ENCODE results near the gene MNAT1. TPM values are rescaled to one million over a fixed set of nuclear protein-coding genes. Genes with fewer than 3 reads are reported as not detected.

MNAT1 gene
- total RNA-seq, 1 experiment from 2014 or later: 95.7 TPM

- Histone ChIP-seq H3K9me2 (replicated peaks; ENCODE audit: low read length) (no peaks in the 10 kb centered on the region), H3K4me1 (ENCODE audit: insufficient read depth, low read length) (peaks cover 15% of the 10 kb centered on the region), H3K36me3 (ENCODE audit: low read depth, low read length) (no peaks in the 10 kb centered on the region), H3K4me2 (ENCODE audit: low read length) (peak overlapping the region; percentile 93), H3K4me3 (ENCODE audit: low read length) (peak overlapping the region; percentile 94), H3K9me3 (ENCODE audit: low read length) (no peaks in the 10 kb centered on the region), H2AFZ (ENCODE audit: low read length) (peak overlapping the region; percentile 88; the same call in 1 of the 2 replicates), H3K27me3 (ENCODE audit: low read length) (no peaks in the 10 kb centered on the region), H3K79me2 (ENCODE audit: low read length) (peaks cover 59% of the 10 kb centered on the region), H3K27ac (ENCODE audit: low read length) (no peak overlapping the region), H4K20me1 (ENCODE audit: low read length) (peaks cover 16% of the 10 kb centered on the region; the same call in 1 of the 2 replicates), H3F3A (ENCODE audit: low read length, unreplicated experiment) (no peaks in the 10 kb centered on the region), H3K9ac (ENCODE audit: low read length) (peak overlapping the region; percentile 82)
- TF ChIP-seq EZH2 (IDR thresholded peaks at IDR 0.05; ENCODE audit: low read length, unreplicated experiment): no peak
- TF ChIP-seq, protein P1, sequence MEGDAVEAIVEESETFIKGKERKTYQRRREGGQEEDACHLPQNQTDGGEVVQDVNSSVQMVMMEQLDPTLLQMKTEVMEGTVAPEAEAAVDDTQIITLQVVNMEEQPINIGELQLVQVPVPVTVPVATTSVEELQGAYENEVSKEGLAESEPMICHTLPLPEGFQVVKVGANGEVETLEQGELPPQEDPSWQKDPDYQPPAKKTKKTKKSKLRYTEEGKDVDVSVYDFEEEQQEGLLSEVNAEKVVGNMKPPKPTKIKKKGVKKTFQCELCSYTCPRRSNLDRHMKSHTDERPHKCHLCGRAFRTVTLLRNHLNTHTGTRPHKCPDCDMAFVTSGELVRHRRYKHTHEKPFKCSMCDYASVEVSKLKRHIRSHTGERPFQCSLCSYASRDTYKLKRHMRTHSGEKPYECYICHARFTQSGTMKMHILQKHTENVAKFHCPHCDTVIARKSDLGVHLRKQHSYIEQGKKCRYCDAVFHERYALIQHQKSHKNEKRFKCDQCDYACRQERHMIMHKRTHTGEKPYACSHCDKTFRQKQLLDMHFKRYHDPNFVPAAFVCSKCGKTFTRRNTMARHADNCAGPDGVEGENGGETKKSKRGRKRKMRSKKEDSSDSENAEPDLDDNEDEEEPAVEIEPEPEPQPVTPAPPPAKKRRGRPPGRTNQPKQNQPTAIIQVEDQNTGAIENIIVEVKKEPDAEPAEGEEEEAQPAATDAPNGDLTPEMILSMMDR (conservative IDR thresholded peaks at IDR 0.05; ENCODE audit: low read depth, low read length): no peak
- TF ChIP-seq EZH2phosphoT487 (IDR thresholded peaks at IDR 0.05; ENCODE audit: borderline replicate concordance, low read length): no peak
- DNase-seq (peak; percentile 20), ATAC-seq (no peak; the same call in 1 of the 2 replicates)
- no TSS peak for BruUV-seq (replicated peaks)
- POLR2A ChIA-PET (ENCODE audit: unreplicated experiment): interaction anchor here (0.5 kb wide), 1 partner anchor 37 kb away, joined by 5 read pairs; no protein-coding TSS in a partner anchor
- CTCF ChIA-PET: interaction anchor here (0.7 kb wide), 1 partner anchor 10 kb away, joined by 3 read pairs; no protein-coding TSS in a partner anchor
- intact Hi-C loops (cut with micrococcal nuclease): loop anchor here (5.0 kb wide), 2 partner anchors 232 to 462 kb away; no protein-coding TSS in a partner anchor
These were observed 855 bp downstream of the MNAT1 start for GRCh38 chr14:60735416-60735815.

- no peak overlapping the region for H3K27ac ChIP-seq (ENCODE audit: low read length)
- peak; percentile 82 for ATAC-seq
- BruUV-seq (replicated peaks): no TSS peak
- TF ChIP-seq EZH2 (IDR thresholded peaks at IDR 0.05; ENCODE audit: low read length, unreplicated experiment): no peak
- TF ChIP-seq, protein P1 (conservative IDR thresholded peaks at IDR 0.05; ENCODE audit: low read depth, low read length): no peak
- TF ChIP-seq EZH2phosphoT487 (IDR thresholded peaks at IDR 0.05; ENCODE audit: borderline replicate concordance, low read length): no peak
- no peaks in the 10 kb centered on the region for H3K36me3 ChIP-seq (ENCODE audit: low read depth, low read length)
- intact Hi-C loops (cut with micrococcal nuclease): loop anchor here (1.0 to 5.0 kb wide), 5 partner anchors 21 to 461 kb away; no protein-coding TSS in a partner anchor
- CTCF ChIA-PET: interaction anchor here (0.6 to 1.1 kb wide), 5 partner anchors 13 to 1186 kb away, joined by 3 to 16 read pairs (median 3); no protein-coding TSS in a partner anchor
- no peaks in the 10 kb centered on the region for H3K9me2 ChIP-seq (replicated peaks; ENCODE audit: low read length)
- H3F3A ChIP-seq (ENCODE audit: low read length, unreplicated experiment): no peaks in the 10 kb centered on the region
- H2AFZ ChIP-seq (ENCODE audit: low read length): no peak overlapping the region
- H3K4me2 ChIP-seq (ENCODE audit: low read length): peak overlapping the region; percentile 93
- H4K20me1 ChIP-seq (ENCODE audit: low read length): peaks cover 16% of the 10 kb centered on the region; the same call in 1 of the 2 replicates
- H3K79me2 ChIP-seq (ENCODE audit: low read length): peaks cover 68% of the 10 kb centered on the region
- peak overlapping the region; percentile 94 for H3K4me3 ChIP-seq (ENCODE audit: low read length)
- peaks cover 15% of the 10 kb centered on the region for H3K4me1 ChIP-seq (ENCODE audit: insufficient read depth, low read length)
- peak; percentile 92 for DNase-seq
- no peaks in the 10 kb centered on the region for H3K27me3 ChIP-seq (ENCODE audit: low read length)
- POLR2A ChIA-PET (ENCODE audit: unreplicated experiment): interaction anchor here (0.6 kb wide), 1 partner anchor 1471 kb away, joined by 3 read pairs; no protein-coding TSS in a partner anchor
- H3K9me3 ChIP-seq (ENCODE audit: low read length): no peaks in the 10 kb centered on the region
- H3K9ac ChIP-seq (ENCODE audit: low read length): peak overlapping the region; percentile 82
These were observed 1.9 kb downstream of the MNAT1 start for GRCh38 chr14:60736494-60736893.

All from PC-3 (cell line).